ENCODE results near the gene KIF5C. TPM values are rescaled to one million over a fixed set of nuclear protein-coding genes. Genes with fewer than 3 reads are reported as not detected.

KIF5C gene
- polyA plus RNA-seq, 1 donor (not counting 4 experiments of a cell fraction or from before 2014, with no cell fraction given): 0.03 TPM

GRCh38 chr2:148901142-148901541, 26.1 kb downstream of the KIF5C start:
- Histone ChIP-seq H3K4me1 (ENCODE audit: control insufficient read depth, extremely low read depth, insufficient read depth, low read length) (no peaks in the 10 kb centered on the region), H2AFZ (ENCODE audit: control insufficient read depth, low read length) (no peak overlapping the region), H3K4me2 (ENCODE audit: control insufficient read depth, extremely low read depth, insufficient read depth, low read depth, low read length) (no peak overlapping the region), H3K9ac (ENCODE audit: control insufficient read depth, extremely low read depth, insufficient read depth, low read length) (no peak overlapping the region), H3K79me2 (ENCODE audit: control insufficient read depth, insufficient read depth, low read length) (no peaks in the 10 kb centered on the region), H3K9me1 (ENCODE audit: control insufficient read depth, extremely low read depth, insufficient read depth, low read length) (no peaks in the 10 kb centered on the region), H3K36me3 (ENCODE audit: control insufficient read depth in 2 of 2, extremely low read depth in 1 of 2, insufficient read depth in 2 of 2, low read length in 2 of 2) (no peaks in the 10 kb centered on the region), H3K27me3 (ENCODE audit: control insufficient read depth, extremely low read depth, insufficient read depth, low read length) (no peaks in the 10 kb centered on the region), H3K27ac (ENCODE audit: control insufficient read depth, insufficient read depth, low read length) (no peak overlapping the region), H3K9me3 (ENCODE audit: control insufficient read depth, low read depth, low read length) (no peaks in the 10 kb centered on the region), H3K4me3 (ENCODE audit: control insufficient read depth in 2 of 3, extremely low read depth in 1 of 3, insufficient read depth in 2 of 3, low read depth in 1 of 3, low read length in 3 of 3) (no peak overlapping the region), H4K20me1 (ENCODE audit: control insufficient read depth, extremely low read depth, insufficient read depth, low read length) (no peaks in the 10 kb centered on the region)
- DNase-seq (ENCODE audit: low read depth, low spot score) (no peak), FAIRE-seq (no peak)
- dilution Hi-C loops (cut with MboI; ENCODE audit: extremely low pct_ligation_motif_present, low sequenced_read_pairs): no loop called here
- TF ChIP-seq CTCF (optimal IDR thresholded peaks at IDR 0.05 in 1 of 3, IDR thresholded peaks at IDR 0.05 in 1 of 3, conservative IDR thresholded peaks at IDR 0.05 in 1 of 3; ENCODE audit: extremely low read depth in 1 of 3, insufficient read depth in 2 of 3, low read length in 3 of 3) (no peak), EZH2 (IDR thresholded peaks at IDR 0.05; ENCODE audit: low read length) (no peak)

- no peaks in the 10 kb centered on the region for H3K4me1 ChIP-seq (ENCODE audit: control insufficient read depth, extremely low read depth, insufficient read depth, low read length)
- H3K4me3 ChIP-seq (ENCODE audit: control insufficient read depth in 2 of 3, extremely low read depth in 1 of 3, insufficient read depth in 2 of 3, low read depth in 1 of 3, low read length in 3 of 3): no peak overlapping the region
- no peaks in the 10 kb centered on the region for H3K9me1 ChIP-seq (ENCODE audit: control insufficient read depth, extremely low read depth, insufficient read depth, low read length)
- DNase-seq (ENCODE audit: low read depth, low spot score): no peak
- no peaks in the 10 kb centered on the region for H4K20me1 ChIP-seq (ENCODE audit: control insufficient read depth, extremely low read depth, insufficient read depth, low read length)
- H3K9me3 ChIP-seq (ENCODE audit: control insufficient read depth, low read depth, low read length): no peaks in the 10 kb centered on the region
- H3K4me2 ChIP-seq (ENCODE audit: control insufficient read depth, extremely low read depth, insufficient read depth, low read depth, low read length): no peak overlapping the region
- no peaks in the 10 kb centered on the region for H3K27me3 ChIP-seq (ENCODE audit: control insufficient read depth, extremely low read depth, insufficient read depth, low read length)
- H3K27ac ChIP-seq (ENCODE audit: control insufficient read depth, insufficient read depth, low read length): no peak overlapping the region
- dilution Hi-C loops (cut with MboI; ENCODE audit: extremely low pct_ligation_motif_present, low sequenced_read_pairs): no loop called here
- no peaks in the 10 kb centered on the region for H3K36me3 ChIP-seq (ENCODE audit: control insufficient read depth in 2 of 2, extremely low read depth in 1 of 2, insufficient read depth in 2 of 2, low read length in 2 of 2)
- no peak overlapping the region for H3K9ac ChIP-seq (ENCODE audit: control insufficient read depth, extremely low read depth, insufficient read depth, low read length)
- TF ChIP-seq CTCF (optimal IDR thresholded peaks at IDR 0.05 in 1 of 3, IDR thresholded peaks at IDR 0.05 in 1 of 3, conservative IDR thresholded peaks at IDR 0.05 in 1 of 3; ENCODE audit: extremely low read depth in 1 of 3, insufficient read depth in 2 of 3, low read length in 3 of 3) (no peak), EZH2 (IDR thresholded peaks at IDR 0.05; ENCODE audit: low read length) (no peak)
- H3K79me2 ChIP-seq (ENCODE audit: control insufficient read depth, insufficient read depth, low read length): no peaks in the 10 kb centered on the region
- no peak for FAIRE-seq
- no peak overlapping the region for H2AFZ ChIP-seq (ENCODE audit: control insufficient read depth, low read length)
Measured at GRCh38 chr2:148902798-148903197, 27.8 kb downstream of the KIF5C start.
